Endothelial cell of umbilical vein (primary cell): Measurements from ENCODE around the gene QSOX2. TPM values are rescaled to one million over a fixed set of nuclear protein-coding genes. Genes with fewer than 3 reads are reported as not detected.

ENCODE experiments used
- BruUV-seq: library from RNA; stranded (reverse); fragments of 400-500 nt; replicated peaks from 2 replicates; lab custom pipeline; 2021; lab: Mats Ljungman, UMichigan
- CTCF ChIA-PET: fragments of 300-600, 350-600 bp; sonication (Branson Sonifier 250); formaldehyde crosslinking; loops from one replicate; lab custom pipeline; 2021; ENCODE audit warnings: antibody characterized with exemption, inconsistent platforms; lab: Charles Lee
- POLR2A ChIA-PET: fragments of 300-600, 350-600 bp; sonication (Branson Sonifier 250); formaldehyde crosslinking; loops from one replicate; lab custom pipeline; 2021; ENCODE audit warnings: antibody characterized with exemption, inconsistent platforms; lab: Charles Lee
- DNase-seq: peaks from one replicate; pipeline ENCODE4 v3.0.0-alpha.2; 2011; ENCODE audit warnings: low read depth, low spot score
- FAIRE-seq: peaks from 2 replicates; lab custom pipeline; 2011; peaks lifted over from hg19 to GRCh38; lab: Jason Lieb, UNC
- H2AFZ ChIP-seq: 2 replicates; pipeline ENCODE4 v1.6.0; 2012; ENCODE audit warnings: low read depth, low read length, control low read depth, inconsistent platforms
- H3K27ac ChIP-seq: 2 replicates; pipeline ENCODE4 v1.5.1; 2011; ENCODE audit warnings: low read depth, mild to moderate bottlenecking, control low read depth, low read length, moderate library complexity; ENCODE audit not compliant: insufficient read depth
- H3K27me3 ChIP-seq, 2 experiments: 2 replicates each; pipeline versions ENCODE4 v1.6.0 to v1.6.1; 2011; ENCODE audit warnings: low read length in 2 of 2, mixed read lengths in 1 of 2; ENCODE audit not compliant: control insufficient read depth in 2 of 2, insufficient read depth in 2 of 2
- H3K36me3 ChIP-seq, 2 experiments: 2 replicates in 1 of 2; 3 replicates in 1 of 2; pipeline ENCODE4 v1.5.1; 2011; ENCODE audit warnings: low read length in 2 of 2, mild to moderate bottlenecking in 1 of 2, moderate library complexity in 1 of 2; ENCODE audit not compliant: control insufficient read depth in 2 of 2, insufficient read depth in 2 of 2; ENCODE audit errors: extremely low read depth in 1 of 2
- H3K4me1 ChIP-seq: 3 replicates; pipeline ENCODE4 v1.5.1; 2011; ENCODE audit warnings: mild to moderate bottlenecking, low read length; ENCODE audit not compliant: control insufficient read depth, insufficient read depth; ENCODE audit errors: extremely low read depth
- H3K4me2 ChIP-seq: 2 replicates; pipeline ENCODE4 v1.6.1; 2011; ENCODE audit warnings: low read length, control low read depth, mixed read lengths; ENCODE audit not compliant: insufficient read depth
- H3K4me3 ChIP-seq, 3 experiments: fragments of 200-600 bp in 1 of 3; sonication (generic), shearing (Covaris generic) in 1 of 3; replicated peaks in 1 of 3; 2 replicates each; pipeline ENCODE4 v1.5.1; 2011 to 2016; ENCODE audit warnings: control low read depth in 3 of 3, low read length in 3 of 3, mild to moderate bottlenecking in 2 of 3, inconsistent platforms in 1 of 3, low read depth in 1 of 3, moderate library complexity in 1 of 3; ENCODE audit not compliant: insufficient read depth in 1 of 3
- H3K79me2 ChIP-seq: 2 replicates; pipeline ENCODE4 v1.6.0; 2012; ENCODE audit warnings: low read length, inconsistent platforms; ENCODE audit not compliant: control insufficient read depth, insufficient read depth
- H3K9ac ChIP-seq: replicated peaks from 2 replicates; pipeline ENCODE3; 2011; ENCODE audit warnings: low read length, control low read depth; ENCODE audit not compliant: insufficient read depth; ENCODE audit errors: extremely low read depth
- H3K9me1 ChIP-seq: replicated peaks from 3 replicates; pipeline ENCODE4 v1.6.0; 2011; ENCODE audit warnings: mild to moderate bottlenecking, low read length; ENCODE audit not compliant: control insufficient read depth, insufficient read depth; ENCODE audit errors: extremely low read depth
- H3K9me3 ChIP-seq: replicated peaks from 2 replicates; pipeline ENCODE4 v1.5.1; 2012; ENCODE audit warnings: low read length, inconsistent platforms; ENCODE audit not compliant: control insufficient read depth, insufficient read depth
- H4K20me1 ChIP-seq: replicated peaks from 2 replicates; pipeline ENCODE3; 2011; ENCODE audit warnings: mild to moderate bottlenecking, low read length; ENCODE audit not compliant: control insufficient read depth, insufficient read depth; ENCODE audit errors: extremely low read depth
- CTCF ChIP-seq, 2 donors: IDR thresholded peaks; 1 replicate in 1 of 2; 2 replicates in 1 of 2; pipeline ENCODE4 v1.5.1; 2011; ENCODE audit warnings: low read length in 2 of 2, mild to moderate bottlenecking in 2 of 2, moderate library complexity in 2 of 2, control low read depth in 1 of 2, inconsistent platforms in 1 of 2, low read depth in 1 of 2; ENCODE audit not compliant: insufficient read depth in 1 of 2; ENCODE audit errors: extremely low read depth in 1 of 2
- EZH2 ChIP-seq: IDR thresholded peaks from 2 replicates; pipeline ENCODE4 v1.6.1; 2012; ENCODE audit warnings: borderline replicate concordance, low read depth, mild to moderate bottlenecking, moderate library complexity, low read length, inconsistent platforms; ENCODE audit not compliant: severe bottlenecking
- FOS ChIP-seq: IDR thresholded peaks from 2 replicates; pipeline ENCODE4 v1.6.1; 2011; ENCODE audit warnings: mild to moderate bottlenecking, low read length, moderate library complexity, borderline replicate concordance; ENCODE audit not compliant: insufficient read depth
- GATA2 ChIP-seq: IDR thresholded peaks from 2 replicates; pipeline ENCODE4 v1.7.0; 2011; ENCODE audit warnings: low read depth, mild to moderate bottlenecking, moderate library complexity, mixed read lengths, low read length; ENCODE audit not compliant: insufficient read length, insufficient read depth
- JUN ChIP-seq: IDR thresholded peaks from 2 replicates; pipeline ENCODE4 v1.6.1; 2011; ENCODE audit warnings: borderline replicate concordance, low read depth; ENCODE audit not compliant: insufficient read length, insufficient read depth
- MAX ChIP-seq: IDR thresholded peaks from 2 replicates; pipeline ENCODE4 v1.6.1; 2011; ENCODE audit not compliant: insufficient read depth, insufficient read length
- MYC ChIP-seq: IDR thresholded peaks from one replicate; pipeline ENCODE4 v1.6.1; 2011; ENCODE audit warnings: mild to moderate bottlenecking, low read depth, low read length
- POLR2A ChIP-seq: IDR thresholded peaks from 2 replicates; pipeline ENCODE4 v1.6.1; 2012; ENCODE audit warnings: low read depth, mild to moderate bottlenecking, control low read depth, low read length
- POLR2AphosphoS5 ChIP-seq: IDR thresholded peaks from 2 replicates; pipeline ENCODE4 v1.6.1; 2012; ENCODE audit warnings: low read depth, mild to moderate bottlenecking, control low read depth, low read length, moderate library complexity; ENCODE audit not compliant: insufficient read depth
- dilution Hi-C: fragments of 300-500 bp; cut with MboI; formaldehyde crosslinking; loops from one replicate; pipeline ENCODE4 v1.15.0; 2019; ENCODE audit warnings: low sequenced_read_pairs; ENCODE audit not compliant: extremely low pct_ligation_motif_present
- intact Hi-C: fragments of 100-400 bp; cut with micrococcal nuclease; formaldehyde crosslinking; loops from one replicate; pipeline ENCODE4 v1.10.0; 2022
- polyA plus RNA-seq, 4 experiments: library from polyadenylated mRNA; depleted of rRNA in 3 of 4; stranded (reverse) in 3 of 4; unstranded in 1 of 4; fragments of >200 nt; gene quantifications; 2 replicates each; pipeline versions ENCODE4 v1.2.1 to v1.2.3, GENCODE V29; 2011 to 2012; ENCODE audit warnings: missing spikeins in 1 of 4
- total RNA-seq: library from RNA; stranded (reverse); gene quantifications from 2 replicates; pipeline ENCODE4 v1.2.3, GENCODE V29; 2021

QSOX2 gene
- total and polyA plus RNA-seq, 2 donors (not counting 3 experiments of a cell fraction or from before 2014, with no cell fraction given), result 16.4 to 23.4 TPM

- H3K9me1 ChIP-seq, result no peaks in the 10 kb centered on the region
- ChIA-PET CTCF (no interaction called here), POLR2A (no interaction called here)
- no peak overlapping the region for H3K4me2 ChIP-seq
- BruUV-seq, result no TSS peak
- dilution Hi-C loops, result no loop called here
- no peaks in the 10 kb centered on the region for H3K36me3 ChIP-seq
- no peaks in the 10 kb centered on the region for H4K20me1 ChIP-seq
- H3K9ac ChIP-seq, result no peak overlapping the region
- no peaks in the 10 kb centered on the region for H3K27me3 ChIP-seq
- no peaks in the 10 kb centered on the region for H3K9me3 ChIP-seq
- intact Hi-C loops, result no loop called here
- no peaks in the 10 kb centered on the region for H3K4me1 ChIP-seq
- no peak for DNase-seq
- no peak for TF ChIP-seq POLR2A
- no peak for TF ChIP-seq FOS
- no peak for TF ChIP-seq EZH2
- no peak for TF ChIP-seq POLR2AphosphoS5
- TF ChIP-seq CTCF (IDR thresholded peaks at IDR 0.05; ENCODE audit: extremely low read depth in 1 of 2, insufficient read depth in 1 of 2, low read depth in 1 of 2, low read length in 2 of 2), result no peak
- no peak for TF ChIP-seq JUN
- no peak for TF ChIP-seq MYC
- TF ChIP-seq GATA2, result no peak
- no peak for TF ChIP-seq MAX
- no peak overlapping the region for H2AFZ ChIP-seq
- H3K4me3 ChIP-seq, result no peak overlapping the region
- no peaks in the 10 kb centered on the region for H3K79me2 ChIP-seq
- H3K27ac ChIP-seq, result no peak overlapping the region
- no peak for FAIRE-seq
Observed at GRCh38 chr9:136177224-136177623, 68.4 kb downstream of the QSOX2 start.
